PFSK-1 (cell line): ENCODE measurements around the gene SIRPD.

ENCODE experiments used
- FOXP2 ChIP-seq: optimal IDR thresholded peaks from 2 replicates; pipeline ENCODE3; 2011; ENCODE audit warnings: borderline replicate concordance, control low read depth, inconsistent platforms; ENCODE audit not compliant: insufficient read depth; ENCODE audit errors: extremely low read length, extremely low read depth
- POLR2AphosphoS5 ChIP-seq: IDR thresholded peaks from 2 replicates; pipeline ENCODE4 v1.6.1; 2012; ENCODE audit warnings: low read depth, mild to moderate bottlenecking, control low read depth, low read length, moderate library complexity
- SIN3A ChIP-seq: IDR thresholded peaks from 2 replicates; pipeline ENCODE4 v1.6.1; 2012; ENCODE audit warnings: mild to moderate bottlenecking, low read length, moderate library complexity, borderline replicate concordance; ENCODE audit not compliant: insufficient read depth
- TAF1 ChIP-seq: IDR thresholded peaks from 2 replicates; pipeline ENCODE4 v1.6.1; 2012; ENCODE audit warnings: low read length, control low read depth, borderline replicate concordance; ENCODE audit not compliant: insufficient read depth
- TF ChIP-seq, protein P1 (sequence below), 2 experiments: IDR thresholded peaks; 2 replicates each; pipeline versions ENCODE4 v1.6.1 to v1.8.0; 2011 to 2012; ENCODE audit warnings: low read depth in 2 of 2, low read length in 2 of 2, control low read depth in 1 of 2, inconsistent platforms in 1 of 2, mild to moderate bottlenecking in 1 of 2, moderate library complexity in 1 of 2; ENCODE audit not compliant: insufficient read depth in 1 of 2

Gene SIRPD

DNA sequence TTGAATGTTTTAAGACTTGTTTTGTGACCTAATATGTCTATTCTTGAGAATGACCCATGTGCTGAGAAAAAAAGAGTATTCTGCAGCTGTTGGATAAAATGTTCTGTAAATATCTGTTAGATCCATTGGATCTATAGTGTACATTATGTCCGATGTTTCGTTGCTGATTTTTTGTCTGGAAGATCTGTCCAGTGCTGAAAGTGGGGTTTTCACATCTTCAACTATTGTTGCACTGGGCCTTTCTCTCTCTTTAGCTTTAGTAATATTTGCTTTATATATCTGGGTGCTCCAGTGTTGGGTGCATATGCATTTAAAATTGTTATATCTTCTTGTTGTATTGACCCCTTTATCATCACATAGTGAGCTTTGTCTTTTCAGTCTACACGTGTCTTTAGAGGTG lies 60.6 kb downstream of the SIRPD start:
- TF ChIP-seq FOXP2: no peak
- no peak for TF ChIP-seq SIN3A
- TF ChIP-seq, protein P1, sequence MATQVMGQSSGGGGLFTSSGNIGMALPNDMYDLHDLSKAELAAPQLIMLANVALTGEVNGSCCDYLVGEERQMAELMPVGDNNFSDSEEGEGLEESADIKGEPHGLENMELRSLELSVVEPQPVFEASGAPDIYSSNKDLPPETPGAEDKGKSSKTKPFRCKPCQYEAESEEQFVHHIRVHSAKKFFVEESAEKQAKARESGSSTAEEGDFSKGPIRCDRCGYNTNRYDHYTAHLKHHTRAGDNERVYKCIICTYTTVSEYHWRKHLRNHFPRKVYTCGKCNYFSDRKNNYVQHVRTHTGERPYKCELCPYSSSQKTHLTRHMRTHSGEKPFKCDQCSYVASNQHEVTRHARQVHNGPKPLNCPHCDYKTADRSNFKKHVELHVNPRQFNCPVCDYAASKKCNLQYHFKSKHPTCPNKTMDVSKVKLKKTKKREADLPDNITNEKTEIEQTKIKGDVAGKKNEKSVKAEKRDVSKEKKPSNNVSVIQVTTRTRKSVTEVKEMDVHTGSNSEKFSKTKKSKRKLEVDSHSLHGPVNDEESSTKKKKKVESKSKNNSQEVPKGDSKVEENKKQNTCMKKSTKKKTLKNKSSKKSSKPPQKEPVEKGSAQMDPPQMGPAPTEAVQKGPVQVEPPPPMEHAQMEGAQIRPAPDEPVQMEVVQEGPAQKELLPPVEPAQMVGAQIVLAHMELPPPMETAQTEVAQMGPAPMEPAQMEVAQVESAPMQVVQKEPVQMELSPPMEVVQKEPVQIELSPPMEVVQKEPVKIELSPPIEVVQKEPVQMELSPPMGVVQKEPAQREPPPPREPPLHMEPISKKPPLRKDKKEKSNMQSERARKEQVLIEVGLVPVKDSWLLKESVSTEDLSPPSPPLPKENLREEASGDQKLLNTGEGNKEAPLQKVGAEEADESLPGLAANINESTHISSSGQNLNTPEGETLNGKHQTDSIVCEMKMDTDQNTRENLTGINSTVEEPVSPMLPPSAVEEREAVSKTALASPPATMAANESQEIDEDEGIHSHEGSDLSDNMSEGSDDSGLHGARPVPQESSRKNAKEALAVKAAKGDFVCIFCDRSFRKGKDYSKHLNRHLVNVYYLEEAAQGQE (IDR thresholded peaks at IDR 0.05; ENCODE audit: insufficient read depth in 1 of 2, low read depth in 2 of 2, low read length in 2 of 2): peak in 1 of 2 experiments; percentile 83; a peak in 2 of 4 replicates
- no peak for TF ChIP-seq POLR2AphosphoS5

DNA sequence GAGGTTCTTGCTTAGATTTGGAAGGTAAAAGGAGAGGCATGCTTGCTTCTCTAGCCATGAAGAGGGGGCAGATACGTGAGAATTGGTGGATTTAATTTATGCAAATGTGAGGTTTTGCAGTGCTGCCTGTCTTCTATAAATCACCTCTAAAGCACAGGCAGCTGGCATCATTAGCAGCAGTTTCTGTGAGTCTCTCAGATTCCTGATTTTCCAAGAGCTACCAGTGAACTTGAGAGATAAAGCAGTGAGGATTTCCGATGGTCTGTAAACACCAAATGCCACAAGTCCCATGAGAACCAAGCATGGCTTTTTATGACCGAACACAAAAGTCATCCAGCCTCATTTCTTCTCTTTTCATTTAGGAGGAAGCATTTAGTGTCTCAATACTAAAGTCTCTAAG lies 63.1 kb downstream of the SIRPD start:
- TF ChIP-seq, protein P1 (IDR thresholded peaks at IDR 0.05; ENCODE audit: insufficient read depth in 1 of 2, low read depth in 2 of 2, low read length in 2 of 2): no peak
- TF ChIP-seq FOXP2: no peak
- no peak for TF ChIP-seq SIN3A
- TF ChIP-seq TAF1: no peak
- no peak for TF ChIP-seq POLR2AphosphoS5

DNA sequence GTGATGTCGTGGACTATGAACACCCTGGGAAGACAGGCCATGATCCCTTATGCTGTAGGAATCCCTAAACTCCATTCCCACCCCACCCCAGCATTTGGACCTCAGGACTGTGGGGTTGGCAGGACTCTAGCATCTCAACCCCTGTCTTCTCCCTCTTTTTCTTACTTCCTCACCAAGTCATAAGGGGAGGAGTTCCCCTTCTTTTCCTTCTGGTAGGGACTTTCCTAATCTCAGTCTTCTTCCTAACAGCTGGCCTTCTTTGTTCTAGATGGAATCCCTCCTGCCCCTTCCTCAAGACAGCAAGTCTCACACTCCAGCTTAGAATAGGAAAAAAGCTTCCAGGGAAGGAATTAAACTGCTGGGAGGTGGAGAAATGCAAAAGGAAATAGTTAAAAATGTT lies 64.0 kb downstream of the SIRPD start:
- TF ChIP-seq FOXP2: no peak
- TF ChIP-seq POLR2AphosphoS5: no peak
- no peak for TF ChIP-seq TAF1
- TF ChIP-seq, protein P1 (IDR thresholded peaks at IDR 0.05; ENCODE audit: insufficient read depth in 1 of 2, low read depth in 2 of 2, low read length in 2 of 2): no peak
- no peak for TF ChIP-seq SIN3A

DNA sequence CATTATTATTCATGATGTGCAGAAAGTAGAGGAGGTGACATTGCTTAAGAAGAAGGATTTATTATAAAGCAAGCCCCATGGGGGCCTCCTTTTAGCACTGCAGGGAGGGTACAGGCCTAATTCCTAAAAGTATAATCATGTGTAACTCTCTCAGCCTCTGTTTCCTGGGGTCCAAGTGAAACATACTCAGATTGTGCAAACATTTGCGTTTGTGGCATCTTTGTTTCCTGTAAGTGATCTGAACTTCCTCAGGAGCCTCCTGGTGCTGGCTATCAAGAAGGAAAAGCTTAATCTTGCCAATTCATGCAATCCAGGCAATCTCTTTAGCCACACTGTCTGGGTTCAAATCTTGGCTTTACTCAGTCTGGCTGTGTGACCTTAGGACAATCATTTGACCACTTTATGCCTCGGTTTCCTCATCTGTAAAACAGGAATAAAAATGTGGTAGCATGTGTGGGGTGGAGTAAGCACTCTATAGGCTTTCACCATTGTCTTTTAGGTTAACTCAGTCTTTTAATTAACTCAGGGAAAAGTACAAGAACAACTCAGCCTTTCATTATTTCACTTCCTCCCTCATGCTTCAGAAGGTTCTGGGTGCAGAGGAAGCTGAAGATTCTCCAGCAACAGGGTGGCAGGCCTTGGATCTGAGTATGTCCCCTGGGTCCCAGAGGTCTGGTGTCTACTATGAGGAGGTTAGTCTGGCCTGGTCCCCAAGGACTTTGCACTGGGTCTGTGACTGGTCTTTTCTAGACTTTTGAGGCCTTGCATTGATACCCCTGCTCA lies 65.5 kb downstream of the SIRPD start:
- TF ChIP-seq TAF1 (no peak), SIN3A (no peak), FOXP2 (no peak), POLR2AphosphoS5 (no peak)
- TF ChIP-seq, protein P1 (IDR thresholded peaks at IDR 0.05; ENCODE audit: insufficient read depth in 1 of 2, low read depth in 2 of 2, low read length in 2 of 2): no peak
